ENCODE data around the gene LMO7.

Gene LMO7

DNA sequence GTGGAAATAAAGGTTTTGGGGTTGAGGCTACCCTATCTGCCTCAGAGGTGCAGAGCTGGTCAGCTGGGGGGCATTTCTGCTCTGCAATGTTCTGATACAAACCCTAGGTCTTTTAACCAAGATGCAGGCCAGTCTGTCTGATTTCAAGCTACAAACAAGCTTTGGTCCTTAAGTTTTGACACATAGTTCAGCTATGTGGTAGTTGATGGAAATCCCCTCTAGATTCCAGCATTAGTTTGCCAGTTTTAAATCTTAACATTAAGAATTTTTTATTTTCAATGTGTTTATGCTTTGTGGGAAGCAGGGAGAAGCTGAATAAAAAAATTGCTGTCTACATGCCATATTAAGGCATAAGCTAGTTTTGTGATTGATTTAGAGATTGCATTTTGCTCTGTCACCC, 225.7 kb downstream of the LMO7 start:
- H3K27me3 ChIP-seq (ENCODE audit: control insufficient read depth, insufficient read depth, low read length): no peaks in the 10 kb centered on the region
- no peak overlapping the region for H3K4me3 ChIP-seq (ENCODE audit: low read depth, low read length)
- H3K9ac ChIP-seq (ENCODE audit: low read depth, low read length): no peak overlapping the region
- H3K4me1 ChIP-seq (ENCODE audit: control insufficient read depth, insufficient read depth, low read length): no peaks in the 10 kb centered on the region
- no peaks in the 10 kb centered on the region for H3K9me3 ChIP-seq (ENCODE audit: control insufficient read depth, insufficient read depth, low read length)
- H3K36me3 ChIP-seq (ENCODE audit: control insufficient read depth, insufficient read depth, low read length): no peaks in the 10 kb centered on the region

DNA sequence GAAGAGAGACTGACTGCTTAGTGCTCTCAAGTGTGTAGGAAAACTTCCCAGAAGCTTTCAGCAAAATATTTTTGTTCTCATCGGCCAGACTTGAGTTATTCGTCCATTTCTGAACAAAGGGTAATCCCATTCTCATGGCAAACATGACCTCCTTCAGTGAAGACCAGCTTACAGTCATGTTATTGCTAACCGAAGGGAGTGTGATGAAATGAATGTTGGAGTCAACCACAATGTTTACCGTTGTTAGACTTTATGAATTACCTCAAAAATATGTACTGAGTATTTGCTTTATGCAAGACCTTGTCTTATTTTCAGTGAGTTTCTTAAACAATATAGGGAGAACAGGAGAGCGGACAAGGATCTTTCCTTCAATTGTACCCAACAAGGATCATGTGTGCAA, 228.6 kb downstream of the LMO7 start:
- no peaks in the 10 kb centered on the region for H3K36me3 ChIP-seq (ENCODE audit: control insufficient read depth, insufficient read depth, low read length)
- H3K27me3 ChIP-seq (ENCODE audit: control insufficient read depth, insufficient read depth, low read length): no peaks in the 10 kb centered on the region
- peaks cover 5% of the 10 kb centered on the region for H3K4me1 ChIP-seq (ENCODE audit: control insufficient read depth, insufficient read depth, low read length)
- H3K9ac ChIP-seq (ENCODE audit: low read depth, low read length): no peak overlapping the region
- no peaks in the 10 kb centered on the region for H3K9me3 ChIP-seq (ENCODE audit: control insufficient read depth, insufficient read depth, low read length)
- H3K4me3 ChIP-seq (ENCODE audit: low read depth, low read length): no peak overlapping the region

DNA sequence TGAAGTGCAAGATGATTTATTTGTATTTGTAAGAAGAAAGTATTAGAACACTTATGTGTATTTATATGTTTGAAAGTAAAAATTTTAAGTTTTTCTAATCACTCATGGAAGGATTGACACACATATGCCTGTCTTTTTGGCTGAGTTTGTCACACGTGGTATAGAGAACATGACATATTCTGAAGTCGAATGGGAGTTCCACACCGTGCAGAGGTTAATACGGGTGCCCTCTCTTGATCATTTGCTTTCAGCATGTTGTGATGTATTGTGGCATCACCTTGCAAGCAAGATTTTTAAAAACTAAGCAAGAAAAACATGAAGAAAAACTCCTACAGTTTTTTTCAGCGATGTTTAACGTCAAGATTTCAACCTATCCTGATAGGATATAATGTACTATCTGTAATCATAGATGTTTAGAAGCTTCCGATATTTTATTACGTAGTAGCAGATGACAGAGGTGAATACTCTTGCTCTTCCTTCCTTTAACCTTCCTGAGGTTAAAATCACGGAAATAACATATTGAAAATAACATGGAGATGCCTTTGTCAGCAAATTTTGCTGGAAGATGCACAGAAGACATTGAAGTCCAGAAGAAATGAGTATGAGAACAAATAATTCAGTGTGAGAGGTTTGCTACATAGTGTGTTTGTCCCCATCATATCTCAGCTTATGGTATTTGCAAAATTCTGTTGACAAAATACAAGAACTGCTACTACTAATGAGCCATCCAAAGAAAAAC, 231.4 kb downstream of the LMO7 start:
- no peak overlapping the region for H3K9ac ChIP-seq (ENCODE audit: low read depth, low read length)
- no peaks in the 10 kb centered on the region for H3K36me3 ChIP-seq (ENCODE audit: control insufficient read depth, insufficient read depth, low read length)
- H3K4me1 ChIP-seq (ENCODE audit: control insufficient read depth, insufficient read depth, low read length): peaks cover 10% of the 10 kb centered on the region
- H3K4me3 ChIP-seq (ENCODE audit: low read depth, low read length): no peak overlapping the region
- H3K9me3 ChIP-seq (ENCODE audit: control insufficient read depth, insufficient read depth, low read length): no peaks in the 10 kb centered on the region
- no peaks in the 10 kb centered on the region for H3K27me3 ChIP-seq (ENCODE audit: control insufficient read depth, insufficient read depth, low read length)

DNA sequence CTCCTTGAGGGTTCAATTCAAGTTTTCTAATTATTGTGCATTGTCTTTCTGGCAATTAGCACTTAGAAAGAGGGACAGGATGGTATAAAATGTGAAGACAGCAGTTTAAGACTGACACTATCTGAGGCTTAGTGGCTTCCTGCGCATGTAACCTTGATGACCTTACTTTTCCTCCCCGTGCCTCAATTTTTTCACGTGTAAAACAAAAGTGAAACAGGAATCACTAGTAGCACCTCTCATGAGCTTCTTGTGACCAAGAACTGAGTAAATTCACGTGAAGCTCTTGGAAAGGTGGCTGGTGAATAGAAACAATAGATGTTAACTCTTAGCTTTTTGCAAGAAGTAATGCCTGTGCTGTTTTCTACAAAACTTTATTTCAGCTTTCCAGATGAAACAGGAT, 233.9 kb downstream of the LMO7 start:
- Histone ChIP-seq H3K36me3 (ENCODE audit: control insufficient read depth, insufficient read depth, low read length) (no peaks in the 10 kb centered on the region), H3K9me3 (ENCODE audit: control insufficient read depth, insufficient read depth, low read length) (no peaks in the 10 kb centered on the region), H3K9ac (ENCODE audit: low read depth, low read length) (no peak overlapping the region), H3K27me3 (ENCODE audit: control insufficient read depth, insufficient read depth, low read length) (no peaks in the 10 kb centered on the region), H3K4me3 (ENCODE audit: low read depth, low read length) (no peak overlapping the region), H3K4me1 (ENCODE audit: control insufficient read depth, insufficient read depth, low read length) (peaks cover 13% of the 10 kb centered on the region)

DNA sequence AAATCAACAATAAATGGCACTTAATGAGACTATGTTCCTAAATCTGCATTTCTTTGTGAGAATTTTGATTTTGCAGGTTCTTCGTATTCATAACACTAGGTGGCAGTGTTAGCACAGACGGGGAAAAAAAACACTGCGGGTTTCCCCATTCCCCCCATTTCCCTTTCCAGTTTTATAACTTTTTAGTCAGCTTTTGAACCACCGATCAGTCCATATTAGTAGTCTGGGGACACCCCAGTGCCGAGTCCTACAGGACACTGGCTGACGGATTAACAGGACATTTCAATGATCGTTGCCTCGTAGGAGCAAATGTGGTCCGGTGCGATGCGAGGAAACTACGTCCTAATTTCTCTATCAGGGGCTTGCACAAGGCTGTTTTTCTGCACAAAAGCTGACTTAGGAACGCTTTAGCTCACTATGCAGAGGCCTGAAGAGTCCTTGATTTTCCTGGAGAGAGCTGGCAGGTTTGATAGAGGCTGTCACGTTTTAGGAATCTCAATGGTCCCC, 234.3 kb downstream of the LMO7 start:
- no peak overlapping the region for H3K4me3 ChIP-seq (ENCODE audit: low read depth, low read length)
- H3K36me3 ChIP-seq (ENCODE audit: control insufficient read depth, insufficient read depth, low read length): no peaks in the 10 kb centered on the region
- no peaks in the 10 kb centered on the region for H3K27me3 ChIP-seq (ENCODE audit: control insufficient read depth, insufficient read depth, low read length)
- no peak overlapping the region for H3K9ac ChIP-seq (ENCODE audit: low read depth, low read length)
- H3K9me3 ChIP-seq (ENCODE audit: control insufficient read depth, insufficient read depth, low read length): no peaks in the 10 kb centered on the region
- peaks cover 17% of the 10 kb centered on the region for H3K4me1 ChIP-seq (ENCODE audit: control insufficient read depth, insufficient read depth, low read length)

DNA sequence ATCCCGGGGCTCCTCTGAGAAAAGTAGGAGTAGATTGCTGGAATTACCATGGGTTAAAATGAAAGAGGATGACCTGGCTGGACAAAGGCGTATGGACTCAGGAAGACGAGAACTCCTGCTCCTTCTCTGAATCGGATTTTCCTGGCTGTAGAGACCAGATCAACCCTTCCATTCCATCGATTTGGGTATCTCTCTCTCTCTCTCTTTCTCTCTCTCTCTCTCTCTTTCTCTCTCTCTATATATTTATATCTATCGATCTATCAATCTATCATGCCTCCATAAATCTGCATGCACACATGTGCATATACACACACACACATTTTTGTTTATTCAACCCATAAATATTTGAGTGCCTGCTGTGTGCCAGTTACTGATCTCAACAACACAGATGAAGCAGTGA, 234.9 kb downstream of the LMO7 start:
- Histone ChIP-seq H3K36me3 (ENCODE audit: control insufficient read depth, insufficient read depth, low read length) (no peaks in the 10 kb centered on the region), H3K9me3 (ENCODE audit: control insufficient read depth, insufficient read depth, low read length) (no peaks in the 10 kb centered on the region), H3K9ac (ENCODE audit: low read depth, low read length) (no peak overlapping the region), H3K4me1 (ENCODE audit: control insufficient read depth, insufficient read depth, low read length) (peaks cover 20% of the 10 kb centered on the region), H3K27me3 (ENCODE audit: control insufficient read depth, insufficient read depth, low read length) (no peaks in the 10 kb centered on the region), H3K4me3 (ENCODE audit: low read depth, low read length) (no peak overlapping the region)

DNA sequence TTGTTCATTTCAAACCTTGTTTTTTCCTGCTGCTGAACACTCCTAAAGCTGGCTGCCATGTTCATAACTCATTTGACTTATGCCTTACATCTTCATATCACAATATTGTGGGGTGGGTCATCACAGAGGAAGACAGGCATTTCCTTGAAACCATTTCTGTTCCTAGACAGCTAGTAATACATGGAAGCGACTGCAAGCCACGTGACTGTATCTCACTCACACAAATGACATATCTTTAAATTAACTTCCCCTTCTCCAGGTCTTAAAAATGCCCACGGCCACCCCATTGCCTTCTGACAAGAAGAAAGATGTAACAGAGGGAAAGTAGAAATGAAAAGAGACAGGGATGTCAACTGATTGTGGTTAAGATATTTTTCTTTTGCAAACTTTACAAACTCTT, 236.8 kb downstream of the LMO7 start:
- H3K9me3 ChIP-seq (ENCODE audit: control insufficient read depth, insufficient read depth, low read length): no peaks in the 10 kb centered on the region
- H3K4me1 ChIP-seq (ENCODE audit: control insufficient read depth, insufficient read depth, low read length): peaks cover 22% of the 10 kb centered on the region
- no peak overlapping the region for H3K9ac ChIP-seq (ENCODE audit: low read depth, low read length)
- H3K4me3 ChIP-seq (ENCODE audit: low read depth, low read length): no peak overlapping the region
- no peaks in the 10 kb centered on the region for H3K27me3 ChIP-seq (ENCODE audit: control insufficient read depth, insufficient read depth, low read length)
- no peaks in the 10 kb centered on the region for H3K36me3 ChIP-seq (ENCODE audit: control insufficient read depth, insufficient read depth, low read length)

DNA sequence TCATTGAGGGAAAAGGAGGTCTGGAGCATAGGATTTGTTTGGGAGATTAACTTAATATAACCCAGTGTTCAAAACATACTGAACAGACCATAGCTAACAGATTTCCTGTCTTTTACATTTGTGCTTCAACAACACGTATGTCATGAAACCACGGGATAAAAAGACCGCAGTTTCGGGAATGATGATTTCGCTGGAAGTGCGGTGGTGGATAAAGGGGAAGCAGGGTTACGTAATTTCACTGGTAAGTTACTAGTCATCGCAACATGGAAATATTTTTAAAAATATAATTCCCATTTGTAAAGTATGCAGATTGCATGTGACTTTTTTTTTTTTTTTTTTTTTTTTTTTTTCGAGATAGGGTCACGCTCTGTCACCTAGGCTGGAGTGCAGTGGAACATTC, 237.4 kb downstream of the LMO7 start:
- Histone ChIP-seq H3K9me3 (ENCODE audit: control insufficient read depth, insufficient read depth, low read length) (no peaks in the 10 kb centered on the region), H3K4me1 (ENCODE audit: control insufficient read depth, insufficient read depth, low read length) (peaks cover 22% of the 10 kb centered on the region), H3K36me3 (ENCODE audit: control insufficient read depth, insufficient read depth, low read length) (no peaks in the 10 kb centered on the region), H3K4me3 (ENCODE audit: low read depth, low read length) (no peak overlapping the region), H3K27me3 (ENCODE audit: control insufficient read depth, insufficient read depth, low read length) (no peaks in the 10 kb centered on the region), H3K9ac (ENCODE audit: low read depth, low read length) (no peak overlapping the region)

DNA sequence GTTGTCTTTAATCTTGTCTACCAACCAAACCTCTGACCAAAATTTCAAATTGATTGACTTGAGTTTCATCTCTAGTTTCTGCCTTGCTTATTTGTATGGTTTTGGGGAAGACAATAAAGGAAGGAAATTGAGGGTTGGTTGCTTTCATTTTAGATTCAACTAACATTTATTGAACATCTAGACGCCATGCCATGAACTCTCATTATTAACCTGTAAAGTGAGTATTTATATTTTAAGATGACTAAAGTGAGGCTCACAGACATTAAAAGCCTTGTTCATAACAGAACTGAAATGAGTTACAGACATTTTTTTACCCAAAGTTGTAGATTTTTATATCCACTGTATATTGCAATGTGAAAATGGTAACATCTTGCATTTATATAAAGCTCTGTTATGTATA, 239.3 kb downstream of the LMO7 start:
- H3K9ac ChIP-seq (ENCODE audit: low read depth, low read length): no peak overlapping the region

DNA sequence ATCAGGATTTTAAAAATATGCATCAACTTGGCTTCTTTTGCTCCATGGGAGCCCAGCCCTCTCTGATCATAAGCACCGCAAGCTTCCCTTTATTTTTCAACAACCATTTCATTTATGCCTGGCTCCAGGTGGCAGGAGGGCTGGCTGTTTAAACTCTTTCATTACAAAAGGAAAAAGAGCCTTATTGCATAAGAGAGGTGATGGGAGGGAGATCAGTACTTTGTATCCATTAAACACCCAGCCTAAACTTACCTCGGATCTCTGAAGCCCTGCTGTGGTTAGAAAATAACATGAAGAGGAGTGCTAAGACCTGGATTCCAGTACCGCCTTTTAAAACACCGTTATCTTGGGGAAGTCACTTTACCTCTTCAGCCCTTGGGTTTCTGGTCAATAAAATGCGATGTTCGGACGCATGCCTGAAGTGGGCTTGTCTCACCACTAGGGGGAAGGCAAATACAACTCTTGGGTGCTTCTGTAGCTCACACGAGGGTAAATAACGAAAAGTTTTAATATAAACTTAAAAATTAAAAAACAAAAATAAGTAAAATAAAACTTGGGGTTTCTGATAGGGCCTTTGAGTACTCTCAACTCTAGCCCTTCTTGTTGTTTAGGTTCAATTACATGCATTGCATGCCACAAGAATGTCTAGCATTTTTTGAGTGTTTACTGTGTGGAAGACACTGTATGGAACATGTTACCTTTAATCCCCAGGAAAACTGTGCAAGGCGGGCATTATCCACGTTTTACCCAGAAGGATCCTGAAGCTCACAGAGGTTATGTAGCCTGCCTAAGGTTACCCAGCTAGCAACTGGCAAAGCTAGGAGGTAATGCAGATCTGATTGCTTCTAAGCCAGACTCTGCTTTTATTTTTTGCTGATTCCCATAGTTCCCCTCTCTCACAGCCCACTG, 240.3 kb downstream of the LMO7 start:
- no peak overlapping the region for H3K9ac ChIP-seq (ENCODE audit: low read depth, low read length)
- H3K36me3 ChIP-seq (ENCODE audit: control insufficient read depth, insufficient read depth, low read length): no peaks in the 10 kb centered on the region
- H3K4me3 ChIP-seq (ENCODE audit: low read depth, low read length): no peak overlapping the region
- no peaks in the 10 kb centered on the region for H3K9me3 ChIP-seq (ENCODE audit: control insufficient read depth, insufficient read depth, low read length)
- no peaks in the 10 kb centered on the region for H3K27me3 ChIP-seq (ENCODE audit: control insufficient read depth, insufficient read depth, low read length)
- peaks cover 12% of the 10 kb centered on the region for H3K4me1 ChIP-seq (ENCODE audit: control insufficient read depth, insufficient read depth, low read length)

More for the DNA sequence above, 239.3 kb downstream of the LMO7 start:
- no peak overlapping the region for H3K4me3 ChIP-seq (ENCODE audit: low read depth, low read length)
- no peaks in the 10 kb centered on the region for H3K27me3 ChIP-seq (ENCODE audit: control insufficient read depth, insufficient read depth, low read length)
- no peaks in the 10 kb centered on the region for H3K9me3 ChIP-seq (ENCODE audit: control insufficient read depth, insufficient read depth, low read length)
- H3K4me1 ChIP-seq (ENCODE audit: control insufficient read depth, insufficient read depth, low read length): peaks cover 12% of the 10 kb centered on the region
- no peaks in the 10 kb centered on the region for H3K36me3 ChIP-seq (ENCODE audit: control insufficient read depth, insufficient read depth, low read length)

DNA sequence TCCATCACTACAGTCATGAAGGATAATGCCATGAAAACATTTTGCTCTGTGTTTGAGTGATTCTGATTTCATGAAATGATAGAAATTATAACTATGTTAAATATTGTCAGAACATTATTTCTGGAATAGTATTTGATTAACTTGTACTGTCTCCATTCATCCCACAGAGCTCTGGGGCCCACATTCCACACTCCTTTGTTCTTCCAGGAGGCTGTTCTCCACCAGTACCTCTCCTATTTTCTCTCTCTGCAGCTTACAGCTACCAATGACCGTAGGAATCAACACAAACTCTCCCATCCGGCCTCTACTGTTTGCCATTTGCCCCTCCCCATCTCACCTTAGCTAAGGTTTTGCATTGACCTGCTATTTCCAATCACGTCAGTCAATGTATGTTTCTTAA, 240.9 kb downstream of the LMO7 start:
- Histone ChIP-seq H3K9ac (ENCODE audit: low read depth, low read length) (no peak overlapping the region), H3K27me3 (ENCODE audit: control insufficient read depth, insufficient read depth, low read length) (no peaks in the 10 kb centered on the region), H3K4me3 (ENCODE audit: low read depth, low read length) (no peak overlapping the region), H3K9me3 (ENCODE audit: control insufficient read depth, insufficient read depth, low read length) (no peaks in the 10 kb centered on the region), H3K36me3 (ENCODE audit: control insufficient read depth, insufficient read depth, low read length) (no peaks in the 10 kb centered on the region), H3K4me1 (ENCODE audit: control insufficient read depth, insufficient read depth, low read length) (peaks cover 12% of the 10 kb centered on the region)

DNA sequence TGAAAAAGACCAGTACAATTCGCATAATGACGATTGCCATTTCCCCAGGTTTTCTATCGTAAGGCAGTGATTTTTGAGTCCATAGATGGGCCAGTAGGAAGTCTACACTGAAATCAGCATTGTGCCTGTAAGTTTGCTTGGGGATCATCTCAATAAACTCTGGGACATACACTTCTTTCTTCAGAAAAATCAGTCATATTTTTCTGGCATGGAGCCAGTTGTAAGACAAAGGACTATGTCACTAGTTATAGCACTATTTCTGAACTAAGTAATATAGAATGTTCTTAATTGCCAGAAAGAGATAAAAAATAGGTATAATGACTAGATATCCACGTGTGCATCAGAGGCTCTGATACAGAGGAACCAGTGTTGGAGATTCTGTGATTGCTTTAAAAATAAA, 243.5 kb downstream of the LMO7 start:
- Histone ChIP-seq H3K27me3 (ENCODE audit: control insufficient read depth, insufficient read depth, low read length) (no peaks in the 10 kb centered on the region), H3K4me1 (ENCODE audit: control insufficient read depth, insufficient read depth, low read length) (peaks cover 12% of the 10 kb centered on the region), H3K36me3 (ENCODE audit: control insufficient read depth, insufficient read depth, low read length) (no peaks in the 10 kb centered on the region), H3K9me3 (ENCODE audit: control insufficient read depth, insufficient read depth, low read length) (no peaks in the 10 kb centered on the region), H3K9ac (ENCODE audit: low read depth, low read length) (no peak overlapping the region), H3K4me3 (ENCODE audit: low read depth, low read length) (no peak overlapping the region)

Data from iPS-15b (cell line).